GM23338 (cell line): ENCODE data around the gene CHSY1. TPM values are rescaled to one million over a fixed set of nuclear protein-coding genes. Genes with fewer than 3 reads are reported as not detected.

ENCODE experiments used
- ATAC-seq: fragments of 200-7000 bp; cut with Tn5 transposase; 3 replicates; pipeline ENCODE4 v1.9.1; 2020
- DNase-seq: peaks from one replicate; pipeline ENCODE4 v3.0.0-alpha.2; 2015; ENCODE audit warnings: low spot score
- H2AFZ ChIP-seq: fragments of 200-600 bp; sonication (generic); 2 replicates; pipeline ENCODE4 v1.8.0; 2016; ENCODE audit warnings: antibody characterized with exemption, mild to moderate bottlenecking, moderate library complexity
- H3F3A ChIP-seq: fragments of 200-600 bp; sonication (generic); replicated peaks from 2 replicates; pipeline ENCODE4 v1.8.0; 2017; ENCODE audit warnings: antibody characterized with exemption, mixed run types, low read depth
- H3K27ac ChIP-seq: fragments of 200-600 bp; sonication (generic); 2 replicates; pipeline ENCODE4 v1.6.1; 2016; ENCODE audit warnings: low read depth
- H3K27me3 ChIP-seq: fragments of 200-600 bp; sonication (generic); 2 replicates; pipeline ENCODE4 v1.8.0; 2016; ENCODE audit warnings: mild to moderate bottlenecking, mixed run types, moderate library complexity; ENCODE audit not compliant: insufficient read depth
- H3K36me3 ChIP-seq: fragments of 200-600 bp; sonication (generic); 2 replicates; pipeline ENCODE4 v1.8.0; 2016; ENCODE audit warnings: mild to moderate bottlenecking; ENCODE audit not compliant: insufficient read depth
- H3K4me1 ChIP-seq: fragments of 200-600 bp; sonication (generic); 2 replicates; pipeline ENCODE4 v1.8.0; 2016; ENCODE audit warnings: mild to moderate bottlenecking, moderate library complexity; ENCODE audit not compliant: insufficient read depth
- H3K4me2 ChIP-seq: fragments of 200-600 bp; sonication (generic); 2 replicates; pipeline ENCODE4 v1.7.1; 2017; ENCODE audit warnings: mixed run types
- H3K4me3 ChIP-seq: fragments of 200-600 bp; sonication (generic); 2 replicates; pipeline ENCODE4 v1.6.1; 2016; ENCODE audit warnings: mixed run types
- H3K79me2 ChIP-seq: fragments of 200-600 bp; sonication (generic); replicated peaks from 2 replicates; pipeline ENCODE4 v1.8.0; 2017; ENCODE audit warnings: mild to moderate bottlenecking; ENCODE audit not compliant: insufficient read depth
- H3K9me2 ChIP-seq: fragments of 200-600 bp; sonication (generic); 2 replicates; pipeline ENCODE4 v1.8.0; 2017; ENCODE audit not compliant: insufficient read depth
- H4K20me1 ChIP-seq: fragments of 200-600 bp; sonication (generic); replicated peaks from 2 replicates; pipeline ENCODE4 v1.8.0; 2017; ENCODE audit warnings: mild to moderate bottlenecking; ENCODE audit not compliant: insufficient read depth
- H3K27ac Mint-ChIP-seq: 2 replicates; pipeline ENCODE4 v1.8.0; 2020; ENCODE audit warnings: inconsistent platforms, mild to moderate bottlenecking, moderate library complexity, mixed read lengths
- H3K27me3 Mint-ChIP-seq: 3 replicates; pipeline ENCODE4 v1.8.0; 2022; ENCODE audit warnings: low read depth, mild to moderate bottlenecking, moderate library complexity, mixed read lengths, inconsistent platforms; ENCODE audit not compliant: insufficient read depth, poor library complexity
- H3K36me3 Mint-ChIP-seq: 3 replicates; pipeline ENCODE4 v1.8.0; 2021; ENCODE audit warnings: low read depth, mild to moderate bottlenecking, inconsistent platforms, moderate library complexity, mixed read lengths
- H3K4me1 Mint-ChIP-seq: 3 replicates; pipeline ENCODE4 v1.8.0; 2020; ENCODE audit warnings: mild to moderate bottlenecking, inconsistent platforms, mixed read lengths
- H3K4me3 Mint-ChIP-seq: 3 replicates; pipeline ENCODE4 v1.8.0; 2021; ENCODE audit warnings: moderate library complexity, mild to moderate bottlenecking, inconsistent platforms, mixed read lengths
- H3K9me3 Mint-ChIP-seq: 3 replicates; pipeline ENCODE4 v1.8.0; 2020; ENCODE audit warnings: moderate library complexity, mild to moderate bottlenecking, inconsistent platforms, mixed read lengths
- CREB1 ChIP-seq: fragments of 250-450 bp; sonication (Bioruptor Pico); IDR thresholded peaks from 2 replicates; pipeline ENCODE4 v1.5.0; 2020; ENCODE audit warnings: low read depth, mild to moderate bottlenecking, moderate library complexity
- EZH2 ChIP-seq: fragments of 200-600 bp; sonication (generic); IDR thresholded peaks from one replicate; pipeline ENCODE4 v1.8.0; 2017; ENCODE audit warnings: antibody characterized with exemption, mild to moderate bottlenecking, low read depth; ENCODE audit not compliant: unreplicated experiment
- JUNB ChIP-seq: IDR thresholded peaks from one replicate; pipeline ENCODE4 v1.6.1; 2016; ENCODE audit warnings: antibody characterized with exemption; ENCODE audit not compliant: unreplicated experiment
- POLR2AphosphoS5 ChIP-seq: IDR thresholded peaks from 2 replicates; pipeline ENCODE4 v1.6.1; 2016; ENCODE audit warnings: antibody characterized with exemption, low read depth
- STAT1 ChIP-seq: IDR thresholded peaks from one replicate; pipeline ENCODE4 v1.6.1; 2016; ENCODE audit warnings: antibody characterized with exemption; ENCODE audit not compliant: unreplicated experiment
- ZNF114 ChIP-seq: fragments of 250-450 bp; sonication (Bioruptor Pico); IDR thresholded peaks from 2 replicates; pipeline ENCODE4 v1.5.0; 2020; ENCODE audit warnings: mild to moderate bottlenecking, moderate library complexity
- ZNF331 ChIP-seq: fragments of 250-450 bp; sonication (Bioruptor Pico); IDR thresholded peaks from 2 replicates; pipeline ENCODE4 v1.5.0; 2020; ENCODE audit warnings: low read depth, mild to moderate bottlenecking, moderate library complexity
- polyA plus RNA-seq: library from polyadenylated mRNA; unstranded; fragments of >200 nt; fragmentation: Nextera tagmentation; extraction: Ambion mirVana; gene quantifications from 2 replicates; pipeline ENCODE4 v1.2.1, GENCODE V29; 2016
- total RNA-seq: library from RNA; depleted of rRNA; stranded (reverse); fragments of >200 nt; shearing (Covaris generic); gene quantifications from 2 replicates; pipeline ENCODE4 v1.2.3, GENCODE V29; 2014
- TF ChIP-seq, protein P1 (sequence below), 2 experiments: fragments of 200-600 bp in 1 of 2; sonication (generic) in 1 of 2; conservative IDR thresholded peaks; 2 replicates each; pipeline versions ENCODE4 v1.5.1 to v1.6.1; 2016 to 2017; ENCODE audit warnings: antibody characterized with exemption in 2 of 2, low read depth in 2 of 2, mild to moderate bottlenecking in 2 of 2, moderate library complexity in 1 of 2
- TF ChIP-seq, protein P2 (sequence below): IDR thresholded peaks from 2 replicates; pipeline ENCODE4 v1.6.1; 2016; ENCODE audit warnings: antibody characterized with exemption
- TF ChIP-seq, protein P3 (sequence below): IDR thresholded peaks from one replicate; pipeline ENCODE4 v1.6.1; 2018; ENCODE audit warnings: antibody characterized with exemption; ENCODE audit not compliant: unreplicated experiment
- TF ChIP-seq, protein P4 (sequence below): fragments of 250-450 bp; sonication (Bioruptor Pico); IDR thresholded peaks from 2 replicates; pipeline ENCODE4 v1.5.0; 2020; ENCODE audit warnings: mild to moderate bottlenecking, moderate library complexity

The CHSY1 gene
- total and polyA plus RNA-seq, 2 experiments from 2014 or later, result 9.8 to 47.7 TPM

DNA sequence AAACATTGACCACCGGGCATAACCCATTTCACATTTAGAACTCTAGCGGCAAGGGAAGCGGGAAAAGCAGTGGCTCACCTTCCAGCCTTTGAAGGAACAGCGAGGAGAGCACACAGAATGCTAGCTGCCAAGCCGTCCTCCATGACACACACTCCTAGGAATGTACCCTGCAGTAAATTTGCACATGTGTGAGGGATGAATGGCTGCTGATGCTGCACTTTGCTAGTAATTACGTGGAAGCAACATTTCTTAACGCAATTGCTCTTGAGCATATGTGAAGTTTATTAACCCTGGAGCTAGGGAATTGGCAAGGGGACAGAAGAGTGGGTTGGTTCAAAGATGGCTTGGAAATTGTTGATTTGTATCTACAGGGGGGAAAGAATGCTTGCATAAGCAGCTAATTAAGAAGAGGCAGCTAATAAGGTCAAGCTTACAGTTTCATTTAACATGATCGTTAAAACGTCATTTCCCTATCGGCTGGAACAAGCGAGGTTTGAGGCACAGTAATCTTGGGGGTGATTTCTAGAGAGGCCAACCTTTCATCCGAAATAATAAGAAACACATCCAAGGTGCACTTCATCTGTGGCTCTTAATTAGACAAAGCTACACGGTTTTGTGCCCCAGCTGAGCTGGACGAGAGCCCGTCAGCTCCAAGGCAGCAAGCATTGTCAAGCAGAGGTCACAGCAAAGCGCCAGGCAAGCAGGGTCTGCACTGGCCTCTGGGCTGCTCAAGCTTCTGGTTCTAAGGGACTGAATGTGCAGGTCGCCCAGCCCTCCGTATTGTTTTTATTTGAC lies 123.4 kb downstream of the CHSY1 start:
- Mint-ChIP-seq H3K27me3 (peaks cover 18% of the 10 kb centered on the region), H3K36me3 (no peaks in the 10 kb centered on the region), H3K4me1 (peaks cover 31% of the 10 kb centered on the region), H3K9me3 (peaks cover 5% of the 10 kb centered on the region; the same call in 1 of the 3 replicates), H3K27ac (no peak overlapping the region), H3K4me3 (no peak overlapping the region)
- H3K27ac ChIP-seq, result no peak overlapping the region
- TF ChIP-seq ZNF331, result no peak
- no peak for TF ChIP-seq EZH2
- TF ChIP-seq, protein P1, sequence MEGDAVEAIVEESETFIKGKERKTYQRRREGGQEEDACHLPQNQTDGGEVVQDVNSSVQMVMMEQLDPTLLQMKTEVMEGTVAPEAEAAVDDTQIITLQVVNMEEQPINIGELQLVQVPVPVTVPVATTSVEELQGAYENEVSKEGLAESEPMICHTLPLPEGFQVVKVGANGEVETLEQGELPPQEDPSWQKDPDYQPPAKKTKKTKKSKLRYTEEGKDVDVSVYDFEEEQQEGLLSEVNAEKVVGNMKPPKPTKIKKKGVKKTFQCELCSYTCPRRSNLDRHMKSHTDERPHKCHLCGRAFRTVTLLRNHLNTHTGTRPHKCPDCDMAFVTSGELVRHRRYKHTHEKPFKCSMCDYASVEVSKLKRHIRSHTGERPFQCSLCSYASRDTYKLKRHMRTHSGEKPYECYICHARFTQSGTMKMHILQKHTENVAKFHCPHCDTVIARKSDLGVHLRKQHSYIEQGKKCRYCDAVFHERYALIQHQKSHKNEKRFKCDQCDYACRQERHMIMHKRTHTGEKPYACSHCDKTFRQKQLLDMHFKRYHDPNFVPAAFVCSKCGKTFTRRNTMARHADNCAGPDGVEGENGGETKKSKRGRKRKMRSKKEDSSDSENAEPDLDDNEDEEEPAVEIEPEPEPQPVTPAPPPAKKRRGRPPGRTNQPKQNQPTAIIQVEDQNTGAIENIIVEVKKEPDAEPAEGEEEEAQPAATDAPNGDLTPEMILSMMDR (conservative IDR thresholded peaks at IDR 0.05; ENCODE audit: low read depth in 2 of 2), result no peak
- TF ChIP-seq JUNB, result no peak
- TF ChIP-seq, protein P2, sequence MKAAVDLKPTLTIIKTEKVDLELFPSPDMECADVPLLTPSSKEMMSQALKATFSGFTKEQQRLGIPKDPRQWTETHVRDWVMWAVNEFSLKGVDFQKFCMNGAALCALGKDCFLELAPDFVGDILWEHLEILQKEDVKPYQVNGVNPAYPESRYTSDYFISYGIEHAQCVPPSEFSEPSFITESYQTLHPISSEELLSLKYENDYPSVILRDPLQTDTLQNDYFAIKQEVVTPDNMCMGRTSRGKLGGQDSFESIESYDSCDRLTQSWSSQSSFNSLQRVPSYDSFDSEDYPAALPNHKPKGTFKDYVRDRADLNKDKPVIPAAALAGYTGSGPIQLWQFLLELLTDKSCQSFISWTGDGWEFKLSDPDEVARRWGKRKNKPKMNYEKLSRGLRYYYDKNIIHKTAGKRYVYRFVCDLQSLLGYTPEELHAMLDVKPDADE, result no peak
- no peak for TF ChIP-seq CREB1
- TF ChIP-seq ZNF114, result no peak
- no peak for TF ChIP-seq STAT1
- TF ChIP-seq, protein P3, sequence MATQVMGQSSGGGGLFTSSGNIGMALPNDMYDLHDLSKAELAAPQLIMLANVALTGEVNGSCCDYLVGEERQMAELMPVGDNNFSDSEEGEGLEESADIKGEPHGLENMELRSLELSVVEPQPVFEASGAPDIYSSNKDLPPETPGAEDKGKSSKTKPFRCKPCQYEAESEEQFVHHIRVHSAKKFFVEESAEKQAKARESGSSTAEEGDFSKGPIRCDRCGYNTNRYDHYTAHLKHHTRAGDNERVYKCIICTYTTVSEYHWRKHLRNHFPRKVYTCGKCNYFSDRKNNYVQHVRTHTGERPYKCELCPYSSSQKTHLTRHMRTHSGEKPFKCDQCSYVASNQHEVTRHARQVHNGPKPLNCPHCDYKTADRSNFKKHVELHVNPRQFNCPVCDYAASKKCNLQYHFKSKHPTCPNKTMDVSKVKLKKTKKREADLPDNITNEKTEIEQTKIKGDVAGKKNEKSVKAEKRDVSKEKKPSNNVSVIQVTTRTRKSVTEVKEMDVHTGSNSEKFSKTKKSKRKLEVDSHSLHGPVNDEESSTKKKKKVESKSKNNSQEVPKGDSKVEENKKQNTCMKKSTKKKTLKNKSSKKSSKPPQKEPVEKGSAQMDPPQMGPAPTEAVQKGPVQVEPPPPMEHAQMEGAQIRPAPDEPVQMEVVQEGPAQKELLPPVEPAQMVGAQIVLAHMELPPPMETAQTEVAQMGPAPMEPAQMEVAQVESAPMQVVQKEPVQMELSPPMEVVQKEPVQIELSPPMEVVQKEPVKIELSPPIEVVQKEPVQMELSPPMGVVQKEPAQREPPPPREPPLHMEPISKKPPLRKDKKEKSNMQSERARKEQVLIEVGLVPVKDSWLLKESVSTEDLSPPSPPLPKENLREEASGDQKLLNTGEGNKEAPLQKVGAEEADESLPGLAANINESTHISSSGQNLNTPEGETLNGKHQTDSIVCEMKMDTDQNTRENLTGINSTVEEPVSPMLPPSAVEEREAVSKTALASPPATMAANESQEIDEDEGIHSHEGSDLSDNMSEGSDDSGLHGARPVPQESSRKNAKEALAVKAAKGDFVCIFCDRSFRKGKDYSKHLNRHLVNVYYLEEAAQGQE, result no peak
- TF ChIP-seq POLR2AphosphoS5, result no peak
- TF ChIP-seq, protein P4, sequence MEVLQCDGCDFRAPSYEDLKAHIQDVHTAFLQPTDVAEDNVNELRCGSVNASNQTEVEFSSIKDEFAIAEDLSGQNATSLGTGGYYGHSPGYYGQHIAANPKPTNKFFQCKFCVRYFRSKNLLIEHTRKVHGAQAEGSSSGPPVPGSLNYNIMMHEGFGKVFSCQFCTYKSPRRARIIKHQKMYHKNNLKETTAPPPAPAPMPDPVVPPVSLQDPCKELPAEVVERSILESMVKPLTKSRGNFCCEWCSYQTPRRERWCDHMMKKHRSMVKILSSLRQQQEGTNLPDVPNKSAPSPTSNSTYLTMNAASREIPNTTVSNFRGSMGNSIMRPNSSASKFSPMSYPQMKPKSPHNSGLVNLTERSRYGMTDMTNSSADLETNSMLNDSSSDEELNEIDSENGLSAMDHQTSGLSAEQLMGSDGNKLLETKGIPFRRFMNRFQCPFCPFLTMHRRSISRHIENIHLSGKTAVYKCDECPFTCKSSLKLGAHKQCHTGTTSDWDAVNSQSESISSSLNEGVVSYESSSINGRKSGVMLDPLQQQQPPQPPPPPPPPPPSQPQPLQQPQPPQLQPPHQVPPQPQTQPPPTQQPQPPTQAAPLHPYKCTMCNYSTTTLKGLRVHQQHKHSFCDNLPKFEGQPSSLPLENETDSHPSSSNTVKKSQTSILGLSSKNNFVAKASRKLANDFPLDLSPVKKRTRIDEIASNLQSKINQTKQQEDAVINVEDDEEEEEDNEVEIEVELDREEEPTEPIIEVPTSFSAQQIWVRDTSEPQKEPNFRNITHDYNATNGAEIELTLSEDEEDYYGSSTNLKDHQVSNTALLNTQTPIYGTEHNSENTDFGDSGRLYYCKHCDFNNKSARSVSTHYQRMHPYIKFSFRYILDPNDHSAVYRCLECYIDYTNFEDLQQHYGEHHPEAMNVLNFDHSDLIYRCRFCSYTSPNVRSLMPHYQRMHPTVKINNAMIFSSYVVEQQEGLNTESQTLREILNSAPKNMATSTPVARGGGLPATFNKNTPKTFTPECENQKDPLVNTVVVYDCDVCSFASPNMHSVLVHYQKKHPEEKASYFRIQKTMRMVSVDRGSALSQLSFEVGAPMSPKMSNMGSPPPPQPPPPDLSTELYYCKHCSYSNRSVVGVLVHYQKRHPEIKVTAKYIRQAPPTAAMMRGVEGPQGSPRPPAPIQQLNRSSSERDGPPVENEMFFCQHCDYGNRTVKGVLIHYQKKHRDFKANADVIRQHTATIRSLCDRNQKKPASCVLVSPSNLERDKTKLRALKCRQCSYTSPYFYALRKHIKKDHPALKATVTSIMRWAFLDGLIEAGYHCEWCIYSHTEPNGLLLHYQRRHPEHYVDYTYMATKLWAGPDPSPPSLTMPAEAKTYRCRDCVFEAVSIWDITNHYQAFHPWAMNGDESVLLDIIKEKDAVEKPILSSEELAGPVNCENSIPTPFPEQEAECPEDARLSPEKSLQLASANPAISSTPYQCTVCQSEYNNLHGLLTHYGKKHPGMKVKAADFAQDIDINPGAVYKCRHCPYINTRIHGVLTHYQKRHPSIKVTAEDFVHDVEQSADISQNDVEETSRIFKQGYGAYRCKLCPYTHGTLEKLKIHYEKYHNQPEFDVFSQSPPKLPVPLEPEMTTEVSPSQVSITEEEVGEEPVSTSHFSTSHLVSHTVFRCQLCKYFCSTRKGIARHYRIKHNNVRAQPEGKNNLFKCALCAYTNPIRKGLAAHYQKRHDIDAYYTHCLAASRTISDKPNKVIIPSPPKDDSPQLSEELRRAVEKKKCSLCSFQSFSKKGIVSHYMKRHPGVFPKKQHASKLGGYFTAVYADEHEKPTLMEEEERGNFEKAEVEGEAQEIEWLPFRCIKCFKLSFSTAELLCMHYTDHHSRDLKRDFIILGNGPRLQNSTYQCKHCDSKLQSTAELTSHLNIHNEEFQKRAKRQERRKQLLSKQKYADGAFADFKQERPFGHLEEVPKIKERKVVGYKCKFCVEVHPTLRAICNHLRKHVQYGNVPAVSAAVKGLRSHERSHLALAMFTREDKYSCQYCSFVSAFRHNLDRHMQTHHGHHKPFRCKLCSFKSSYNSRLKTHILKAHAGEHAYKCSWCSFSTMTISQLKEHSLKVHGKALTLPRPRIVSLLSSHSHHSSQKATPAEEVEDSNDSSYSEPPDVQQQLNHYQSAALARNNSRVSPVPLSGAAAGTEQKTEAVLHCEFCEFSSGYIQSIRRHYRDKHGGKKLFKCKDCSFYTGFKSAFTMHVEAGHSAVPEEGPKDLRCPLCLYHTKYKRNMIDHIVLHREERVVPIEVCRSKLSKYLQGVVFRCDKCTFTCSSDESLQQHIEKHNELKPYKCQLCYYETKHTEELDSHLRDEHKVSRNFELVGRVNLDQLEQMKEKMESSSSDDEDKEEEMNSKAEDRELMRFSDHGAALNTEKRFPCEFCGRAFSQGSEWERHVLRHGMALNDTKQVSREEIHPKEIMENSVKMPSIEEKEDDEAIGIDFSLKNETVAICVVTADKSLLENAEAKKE (CRISPR knock-in tag), result no peak
- H4K20me1 ChIP-seq, result no peaks in the 10 kb centered on the region
- no peaks in the 10 kb centered on the region for H3K79me2 ChIP-seq
- DNase-seq (peak; percentile 37), ATAC-seq (peak; percentile 20; the same call in 1 of the 3 replicates)
- no peak overlapping the region for H3K4me3 ChIP-seq
- no peaks in the 10 kb centered on the region for H3K36me3 ChIP-seq
- no peaks in the 10 kb centered on the region for H3K9me2 ChIP-seq
- H3K4me1 ChIP-seq, result peaks cover 19% of the 10 kb centered on the region; the same call in 1 of the 2 replicates
- no peak overlapping the region for H3K4me2 ChIP-seq
- H2AFZ ChIP-seq, result no peak overlapping the region
- H3F3A ChIP-seq, result 0 out of 2 replicates have a peak, but pooled peaks cover 4% of the 10 kb centered on the region
- peaks cover 19% of the 10 kb centered on the region for H3K27me3 ChIP-seq
